H1 (cell line): ENCODE results near the gene FAM168B. TPM values are rescaled to one million over a fixed set of nuclear protein-coding genes. Genes with fewer than 3 reads are reported as not detected.
"Not testable (repeated sequence)": the region's sequence is repeated elsewhere in the genome, so short reads cannot be mapped to it uniquely, and the experiment has no call there.

Experiments used
- CTCF ChIA-PET: fragments of 300-600 bp; sonication (Branson Sonifier 250); formaldehyde crosslinking; loops from one replicate; lab custom pipeline; 2021; ENCODE audit not compliant: partially characterized antibody; lab: Charles Lee
- POLR2A ChIA-PET: fragments of 300-600 bp; sonication (Branson Sonifier 250); formaldehyde crosslinking; loops from one replicate; lab custom pipeline; 2021; ENCODE audit warnings: inconsistent platforms; ENCODE audit not compliant: partially characterized antibody; lab: Charles Lee
- DNase-seq, 2 experiments: peaks; one replicate each; pipeline versions ENCODE4 v3.0.0 to v3.0.0-alpha.2; 2010 to 2022; ENCODE audit warnings: low spot score in 2 of 2, low read depth in 1 of 2, mixed read lengths in 1 of 2
- FAIRE-seq: peaks from 2 replicates; lab custom pipeline; 2011; peaks lifted over from hg19 to GRCh38; lab: Jason Lieb, UNC
- H2AFZ ChIP-seq: 2 replicates; pipeline ENCODE4 v1.8.1; 2012; ENCODE audit warnings: low read length, inconsistent platforms
- H2AK5ac ChIP-seq: 2 replicates; pipeline ENCODE4 v1.6.1; 2013; ENCODE audit warnings: low read depth, low read length
- H2BK120ac ChIP-seq: replicated peaks from 2 replicates; pipeline ENCODE3; 2013; ENCODE audit warnings: low read depth, low read length, inconsistent platforms
- H2BK12ac ChIP-seq: 2 replicates; pipeline ENCODE4 v1.6.1; 2013; ENCODE audit warnings: low read depth, low read length
- H2BK15ac ChIP-seq: 2 replicates; pipeline ENCODE4 v1.6.1; 2013; ENCODE audit warnings: low read length
- H2BK20ac ChIP-seq: 2 replicates; pipeline ENCODE4 v1.6.1; 2013; ENCODE audit warnings: low read length
- H2BK5ac ChIP-seq: 2 replicates; pipeline ENCODE4 v1.6.1; 2013; ENCODE audit warnings: low read depth, low read length
- H3K14ac ChIP-seq: 2 replicates; pipeline ENCODE4 v1.6.1; 2013; ENCODE audit warnings: inconsistent platforms; ENCODE audit not compliant: insufficient read length
- H3K18ac ChIP-seq: 2 replicates; pipeline ENCODE4 v1.6.1; 2013; ENCODE audit warnings: low read length; ENCODE audit errors: extremely low read depth
- H3K23ac ChIP-seq: 2 replicates; pipeline ENCODE4 v1.6.1; 2013; ENCODE audit warnings: inconsistent platforms; ENCODE audit not compliant: insufficient read length
- H3K23me2 ChIP-seq: 2 replicates; pipeline ENCODE4 v1.6.1; 2013; ENCODE audit warnings: low read depth, low read length
- H3K27ac ChIP-seq: 2 replicates; pipeline ENCODE4 v1.6.1; 2011; ENCODE audit warnings: low read depth, low read length, inconsistent platforms
- H3K27me3 ChIP-seq, 4 experiments: replicated peaks in 1 of 4; 1 replicate in 1 of 4; 2 replicates in 3 of 4; pipeline versions ENCODE4 v1.6.1 to v1.8.1; 2011 to 2013; ENCODE audit warnings: low read length in 3 of 4, mild to moderate bottlenecking in 3 of 4, inconsistent platforms in 2 of 4, mixed read lengths in 2 of 4, moderate library complexity in 1 of 4; ENCODE audit not compliant: control insufficient read depth in 3 of 4, insufficient read depth in 3 of 4; ENCODE audit errors: extremely low read depth in 1 of 4
- H3K36me3 ChIP-seq, 4 experiments: 2 replicates each; pipeline versions ENCODE4 v1.6.1 to v1.8.1; 2011 to 2013; ENCODE audit warnings: mild to moderate bottlenecking in 4 of 4, low read length in 3 of 4, moderate library complexity in 2 of 4, control low read depth in 1 of 4, inconsistent platforms in 1 of 4; ENCODE audit not compliant: insufficient read depth in 4 of 4, control insufficient read depth in 2 of 4
- H3K4ac ChIP-seq: replicated peaks from 2 replicates; pipeline ENCODE3; 2013; ENCODE audit warnings: low read length, low read depth, mixed read lengths, inconsistent platforms; ENCODE audit not compliant: insufficient read length
- H3K4me1 ChIP-seq, 4 experiments: replicated peaks in 1 of 4; 1 replicate in 1 of 4; 2 replicates in 3 of 4; pipeline versions ENCODE4 v1.6.1 to v1.8.1; 2011 to 2013; ENCODE audit warnings: low read length in 3 of 4, inconsistent platforms in 2 of 4, mixed read lengths in 1 of 4; ENCODE audit not compliant: insufficient read depth in 4 of 4, control insufficient read depth in 3 of 4
- H3K4me2 ChIP-seq, 2 experiments: 2 replicates each; pipeline versions ENCODE4 v1.6.1 to v1.8.1; 2011 to 2013; ENCODE audit warnings: low read depth in 2 of 2, low read length in 2 of 2, control low read depth in 1 of 2, inconsistent platforms in 1 of 2, mild to moderate bottlenecking in 1 of 2; ENCODE audit not compliant: insufficient read depth in 1 of 2
- H3K4me3 ChIP-seq, 4 experiments: fragments of 200-600, 300-600 bp in 1 of 4; sonication (generic), shearing (Covaris generic), sonication (Bioruptor Twin) in 1 of 4; 2 replicates each; pipeline versions ENCODE4 v1.5.1 to v1.8.1; 2011 to 2016; ENCODE audit warnings: low read length in 4 of 4, low read depth in 3 of 4, control low read depth in 2 of 4, inconsistent platforms in 2 of 4, mild to moderate bottlenecking in 2 of 4, mixed read lengths in 1 of 4, moderate library complexity in 1 of 4; ENCODE audit not compliant: insufficient read depth in 2 of 4; ENCODE audit errors: extremely low read depth in 1 of 4
- H3K56ac ChIP-seq: replicated peaks from 2 replicates; pipeline ENCODE3; 2013; ENCODE audit warnings: low read depth, mild to moderate bottlenecking, mixed read lengths, low read length, inconsistent platforms; ENCODE audit not compliant: insufficient read length
- H3K79me1 ChIP-seq: 2 replicates; pipeline ENCODE4 v1.6.1; 2013; ENCODE audit warnings: low read depth, low read length, control low read depth
- H3K79me2 ChIP-seq, 2 experiments: 2 replicates each; pipeline versions ENCODE4 v1.6.1 to v1.8.1; 2012 to 2013; ENCODE audit warnings: low read length in 2 of 2, mild to moderate bottlenecking in 2 of 2, inconsistent platforms in 1 of 2; ENCODE audit not compliant: insufficient read depth in 2 of 2, control insufficient read depth in 1 of 2
- H3K9ac ChIP-seq, 4 experiments: replicated peaks in 1 of 4; 1 replicate in 1 of 4; 2 replicates in 3 of 4; pipeline versions ENCODE4 v1.6.1 to v1.8.1; 2011 to 2013; ENCODE audit warnings: low read depth in 3 of 4, low read length in 3 of 4, control low read depth in 2 of 4, mild to moderate bottlenecking in 2 of 4, moderate library complexity in 2 of 4, inconsistent platforms in 1 of 4; ENCODE audit errors: extremely low read depth in 1 of 4
- H3K9me3 ChIP-seq, 2 experiments: 2 replicates each; pipeline versions ENCODE4 v1.6.1 to v1.8.1; 2012 to 2013; ENCODE audit warnings: mild to moderate bottlenecking in 2 of 2, moderate library complexity in 2 of 2, control low read depth in 1 of 2, inconsistent platforms in 1 of 2, low read depth in 1 of 2, low read length in 1 of 2, mixed read lengths in 1 of 2; ENCODE audit not compliant: insufficient read depth in 2 of 2
- H4K20me1 ChIP-seq, 2 experiments: replicated peaks in 1 of 2; 2 replicates each; pipeline versions ENCODE3 to v1.8.1; 2011 to 2013; ENCODE audit warnings: inconsistent platforms in 2 of 2, low read length in 2 of 2, mild to moderate bottlenecking in 1 of 2; ENCODE audit not compliant: insufficient read depth in 2 of 2, control insufficient read depth in 1 of 2
- H4K5ac ChIP-seq: 2 replicates; pipeline ENCODE4 v1.6.1; 2013; ENCODE audit warnings: low read length, low read depth, mixed read lengths, inconsistent platforms; ENCODE audit not compliant: insufficient read length
- H4K8ac ChIP-seq: 2 replicates; pipeline ENCODE4 v1.8.0; 2013; ENCODE audit warnings: mild to moderate bottlenecking, moderate library complexity, low read length, inconsistent platforms; ENCODE audit not compliant: insufficient read depth; ENCODE audit errors: extremely low read depth
- H4K91ac ChIP-seq: replicated peaks from 2 replicates; pipeline ENCODE3; 2013; ENCODE audit warnings: low read length, mixed read lengths, inconsistent platforms; ENCODE audit not compliant: insufficient read length
- WGBS, 2 experiments: shearing (Covaris generic) in 1 of 2; methylation state at CpG; one replicate each; pipeline versions ENCODE4 v1.1.6 to v1.1.7; 2013 to 2015; ENCODE audit warnings: low lambda C conversion rate in 2 of 2, mixed read lengths in 2 of 2, inconsistent platforms in 1 of 2, low coverage in 1 of 2, missing lambda C conversion rate in 1 of 2; ENCODE audit not compliant: insufficient replicate concordance in 2 of 2, insufficient coverage in 1 of 2, insufficient read length in 1 of 2; ENCODE audit errors: extremely low coverage in 1 of 2, missing lambda C conversion rate in 1 of 2; 5-methylcytosine and 5-hydroxymethylcytosine counted together
- polyA plus RNA-seq, 7 experiments: library from polyadenylated mRNA; depleted of rRNA in 3 of 7; stranded (reverse) in 5 of 7; unstranded in 2 of 7; fragments of >200 nt in 5 of 7; fragments of 200-250 nt in 2 of 7; gene quantifications; 1 replicate in 5 of 7; 2 replicates in 1 of 7; 4 replicates in 1 of 7; pipeline versions ENCODE4 v1.2.1 to v1.2.3, GENCODE V29; 2011 to 2013; ENCODE audit warnings: missing spikeins in 2 of 7, mixed read lengths in 2 of 7
- total RNA-seq: library from RNA; stranded (reverse); fragmentation: NEBNext Ultra II Directional; extraction: Animal tissue kit (Norgen Biotek cat#: 25700); gene quantifications from 2 replicates; pipeline ENCODE4 v1.2.1, GENCODE V29; 2021

Gene FAM168B
- total and polyA plus RNA-seq, 2 of the 8 experiments (the other 6 are each of a cell fraction or from before 2014, with no cell fraction given), result 61.9 to 123 TPM

DNA sequence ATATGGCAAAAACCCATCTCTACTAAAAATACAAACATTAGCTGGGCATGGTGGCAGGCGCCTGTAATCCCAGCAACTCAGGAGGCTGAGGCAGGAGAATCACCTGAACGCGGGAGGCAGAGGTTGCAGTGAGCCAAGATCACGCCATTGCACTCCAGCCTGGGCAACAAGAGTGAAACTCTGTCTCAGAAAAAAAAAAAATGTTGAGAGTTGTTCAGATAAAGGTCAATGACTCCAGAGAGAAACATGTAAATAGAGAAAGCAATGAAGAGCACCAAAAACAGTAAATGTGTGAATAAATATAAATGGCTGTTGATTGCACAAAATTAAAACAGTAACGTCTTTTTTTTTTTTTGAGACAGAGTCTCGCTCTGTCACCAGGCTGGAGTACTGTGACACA is 13.3 kb downstream of the FAM168B start:
- H3K4me3 ChIP-seq, H4K8ac ChIP-seq, H2BK15ac ChIP-seq, H3K9me3 ChIP-seq, H3K4me2 ChIP-seq, H3K14ac ChIP-seq, H4K91ac ChIP-seq, H4K5ac ChIP-seq, H3K18ac ChIP-seq, H3K27me3 ChIP-seq, FAIRE-seq, DNase-seq, H2AK5ac ChIP-seq, H2BK120ac ChIP-seq, H3K27ac ChIP-seq, H2AFZ ChIP-seq, H3K23ac ChIP-seq, H3K23me2 ChIP-seq, H2BK20ac ChIP-seq, H3K56ac ChIP-seq, H3K9ac ChIP-seq, CTCF ChIA-PET, H3K4ac ChIP-seq, H2BK5ac ChIP-seq, H2BK12ac ChIP-seq: not testable (repeated sequence)
- H4K20me1 ChIP-seq, result peaks cover 15 to 23% of the 10 kb centered on the region in 2 experiments
- peaks cover 20 to 92% of the 10 kb centered on the region in 2 experiments for H3K79me2 ChIP-seq
- peaks cover 16 to 64% (median 38%) of the 10 kb centered on the region in 4 experiments; a peak in 7 of 8 replicates for H3K36me3 ChIP-seq
- POLR2A ChIA-PET, result interaction anchor here (1.1 to 5.9 kb wide), 2 partner anchors 11 to 12 kb away, joined by 7 to 34 read pairs; partner anchors contain the start of gene FAM168B
- H3K4me1 ChIP-seq, result peaks cover 0 to 13% (median 6%) of the 10 kb centered on the region in 4 experiments; a peak in 4 of 7 replicates
- H3K79me1 ChIP-seq, result peaks cover 16% of the 10 kb centered on the region
- 91% methylated on average over 6 of the region's 6 CpGs; no CpG with 5 or more reads in 1 of the 2 experiments for WGBS, 2 experiments
